Measurements from ENCODE around the gene PHKG1. TPM values are rescaled to one million over a fixed set of nuclear protein-coding genes. Genes with fewer than 3 reads are reported as not detected.
A peak's percentile ranks its signal among the peaks of the same experiment; 100 is the strongest.
"Not testable (repeated sequence)": the region's sequence is repeated elsewhere in the genome, so short reads cannot be mapped to it uniquely, and the experiment has no call there.

Gene PHKG1
- 1 to 10 TPM; 1.4 to 1.9 (median 1.8) TPM for total RNA-seq

GRCh38 chr7:56092789-56093531, at the start of gene PHKG1:
Gene PHKG1 (minus strand): TSS chr7:56092952. CDS start chr7:56088941, 4,011 bp downstream.
- peaks cover 5% of the 10 kb centered on the region for H3K36me3 Mint-ChIP-seq (ENCODE audit: insufficient read depth)
- H3K4me1 Mint-ChIP-seq (ENCODE audit: low read depth): no peaks in the 10 kb centered on the region
- ATAC-seq (no peak), DNase-seq (no peak)
- no peak within 1 kb of the TSS for H3K4me3 Mint-ChIP-seq
- no peaks in the 10 kb centered on the region for H3K27me3 Mint-ChIP-seq (ENCODE audit: low read depth)
- no peaks in the 10 kb centered on the region for H3K9me3 Mint-ChIP-seq

GRCh38 chr7:56131062-56131461, 38.3 kb upstream of the PHKG1 start:
- not testable (repeated sequence) for H3K4me1 Mint-ChIP-seq (ENCODE audit: low read depth); H3K9me3 Mint-ChIP-seq; H3K36me3 Mint-ChIP-seq (ENCODE audit: insufficient read depth); H3K4me3 Mint-ChIP-seq; ATAC-seq; H3K27me3 Mint-ChIP-seq (ENCODE audit: low read depth); DNase-seq

GRCh38 chr7:56127241-56127975, 34.7 kb upstream of the PHKG1 start:
- DNase-seq (no peak), ATAC-seq (no peak)
- Mint-ChIP-seq H3K36me3 (ENCODE audit: insufficient read depth) (no peaks in the 10 kb centered on the region), H3K9me3 (no peaks in the 10 kb centered on the region), H3K27me3 (ENCODE audit: low read depth) (peaks cover 2% of the 10 kb centered on the region), H3K4me3 (no peak overlapping the region), H3K4me1 (ENCODE audit: low read depth) (no peaks in the 10 kb centered on the region)

GRCh38 chr7:56125831-56126230, 33.1 kb upstream of the PHKG1 start:
- Mint-ChIP-seq H3K36me3 (ENCODE audit: insufficient read depth) (no peaks in the 10 kb centered on the region), H3K4me1 (ENCODE audit: low read depth) (no peaks in the 10 kb centered on the region), H3K9me3 (no peaks in the 10 kb centered on the region), H3K27me3 (ENCODE audit: low read depth) (peaks cover 2% of the 10 kb centered on the region), H3K4me3 (no peak overlapping the region)
- DNase-seq (no peak), ATAC-seq (no peak)

- H3K4me3 Mint-ChIP-seq: no peak overlapping the region
- H3K36me3 Mint-ChIP-seq (ENCODE audit: insufficient read depth): no peaks in the 10 kb centered on the region
- H3K4me1 Mint-ChIP-seq (ENCODE audit: low read depth): no peaks in the 10 kb centered on the region
- DNase-seq (no peak), ATAC-seq (no peak)
- no peaks in the 10 kb centered on the region for H3K9me3 Mint-ChIP-seq
- H3K27me3 Mint-ChIP-seq (ENCODE audit: low read depth): no peaks in the 10 kb centered on the region
These were observed 32.2 kb upstream of the PHKG1 start for GRCh38 chr7:56124981-56125380.

DNA sequence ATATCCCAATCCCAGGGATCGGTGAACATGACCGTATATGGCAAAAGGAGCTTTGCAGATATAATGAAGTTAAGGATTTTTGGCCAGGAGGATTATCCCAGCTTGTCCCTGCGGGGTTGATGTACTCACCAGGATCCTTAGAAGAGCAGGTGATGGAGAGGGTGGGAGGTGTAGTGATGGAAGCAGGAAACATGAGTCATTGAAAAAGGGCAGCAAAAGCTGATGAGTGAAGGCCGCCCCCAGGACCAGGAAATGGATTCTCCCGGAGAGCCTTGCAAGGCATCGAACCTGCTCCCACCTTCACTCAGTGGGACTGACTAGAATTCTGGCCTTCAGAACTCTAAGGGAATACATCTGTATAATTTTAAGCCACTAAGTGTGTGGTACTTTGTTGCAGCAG, 28.7 kb upstream of the PHKG1 start:
- no peaks in the 10 kb centered on the region for H3K36me3 Mint-ChIP-seq (ENCODE audit: insufficient read depth)
- H3K27me3 Mint-ChIP-seq (ENCODE audit: low read depth): peaks cover 16% of the 10 kb centered on the region
- no peaks in the 10 kb centered on the region for H3K9me3 Mint-ChIP-seq
- ATAC-seq (no peak), DNase-seq (no peak)
- no peaks in the 10 kb centered on the region for H3K4me1 Mint-ChIP-seq (ENCODE audit: low read depth)
- no peak overlapping the region for H3K4me3 Mint-ChIP-seq

DNA sequence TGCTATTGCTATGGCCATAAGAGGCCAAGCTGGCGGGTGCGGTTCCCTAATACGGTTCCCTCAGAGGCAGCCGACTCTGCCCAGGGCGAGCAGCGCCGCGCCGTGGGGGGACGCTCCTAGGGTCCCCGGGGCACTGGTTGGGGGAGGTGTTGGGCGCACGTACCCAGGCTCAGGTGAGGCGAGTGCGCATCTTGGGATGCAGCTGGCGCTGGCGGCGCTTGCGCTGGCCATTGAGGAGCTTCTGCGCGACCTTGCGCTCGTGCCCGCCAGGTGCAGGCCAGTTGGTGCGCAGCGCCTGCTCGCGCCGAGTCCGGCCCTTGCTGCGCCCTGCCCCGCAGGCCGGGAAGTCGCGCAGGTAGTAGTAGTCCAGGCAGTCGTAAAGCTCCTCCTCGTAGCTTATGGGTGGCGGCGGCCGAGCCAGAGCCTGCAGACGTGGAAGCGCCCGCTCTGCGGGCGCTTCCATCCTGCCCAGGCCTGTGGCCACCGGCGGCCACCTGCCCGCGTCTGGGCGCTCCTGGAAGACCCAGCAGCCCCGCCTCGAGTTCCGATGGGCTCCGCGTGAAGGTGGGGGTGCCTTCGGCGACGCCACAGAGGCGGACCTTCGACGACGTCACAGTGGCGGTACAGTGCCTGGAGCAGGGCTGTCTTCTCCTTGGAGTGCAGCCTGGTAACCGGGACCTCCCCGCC, 23.2 kb upstream of the PHKG1 start, which contains the start of gene NUPR2:
Gene NUPR2, minus strand, starts transcription at position 566 of the 687 bp plus-strand sequence. Its CDS starts 103 bp downstream, at position 463.
- Mint-ChIP-seq H3K36me3 (ENCODE audit: insufficient read depth) (no peaks in the 10 kb centered on the region), H3K4me1 (ENCODE audit: low read depth) (no peaks in the 10 kb centered on the region), H3K27me3 (ENCODE audit: low read depth) (peaks cover 25% of the 10 kb centered on the region), H3K4me3 (no peak within 1 kb of the TSS), H3K9me3 (no peaks in the 10 kb centered on the region)
- ATAC-seq (peak; percentile 28 to 30), DNase-seq (no peak)

GRCh38 chr7:56112244-56112643, 19.5 kb upstream of the PHKG1 start:
- H3K4me3 Mint-ChIP-seq; DNase-seq; H3K36me3 Mint-ChIP-seq (ENCODE audit: insufficient read depth); H3K4me1 Mint-ChIP-seq (ENCODE audit: low read depth); H3K9me3 Mint-ChIP-seq; ATAC-seq: not testable (repeated sequence)
- H3K27me3 Mint-ChIP-seq (ENCODE audit: low read depth): peaks cover 15% of the 10 kb centered on the region

DNA sequence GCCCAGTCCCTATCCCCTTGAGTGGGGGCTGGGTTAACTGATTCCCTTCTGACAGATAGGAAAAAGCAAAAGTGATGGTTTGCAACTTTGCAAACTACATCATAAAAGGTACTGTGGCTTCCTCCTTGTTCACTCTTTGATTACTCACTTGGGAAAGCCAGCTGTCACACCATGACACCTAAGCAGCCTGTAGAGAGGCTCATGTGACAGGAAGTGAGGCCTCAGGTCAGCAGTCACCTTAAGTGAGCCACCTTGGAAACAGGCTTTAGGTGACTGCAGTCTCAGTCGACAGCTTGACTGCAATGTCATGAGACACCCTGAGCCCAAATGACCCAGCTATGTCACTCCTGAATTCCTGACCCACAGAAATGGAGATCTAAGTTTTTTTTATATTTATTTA, 17.9 kb upstream of the PHKG1 start:
- peaks cover 18% of the 10 kb centered on the region for H3K4me1 Mint-ChIP-seq (ENCODE audit: low read depth)
- H3K4me3 Mint-ChIP-seq: no peak overlapping the region
- H3K27me3 Mint-ChIP-seq (ENCODE audit: low read depth): peaks cover 6% of the 10 kb centered on the region
- DNase-seq: no peak
- peaks cover 4% of the 10 kb centered on the region for H3K36me3 Mint-ChIP-seq (ENCODE audit: insufficient read depth)
- ATAC-seq: no peak
- no peaks in the 10 kb centered on the region for H3K9me3 Mint-ChIP-seq

GRCh38 chr7:56107954-56108258, 15.2 kb upstream of the PHKG1 start:
- Mint-ChIP-seq H3K4me3 (peak overlapping the region; percentile 98), H3K4me1 (ENCODE audit: low read depth) (peaks cover 34% of the 10 kb centered on the region), H3K9me3 (no peaks in the 10 kb centered on the region), H3K27me3 (ENCODE audit: low read depth) (no peaks in the 10 kb centered on the region), H3K36me3 (ENCODE audit: insufficient read depth) (peaks cover 14% of the 10 kb centered on the region)
- ATAC-seq (no peak), DNase-seq (no peak)

DNA sequence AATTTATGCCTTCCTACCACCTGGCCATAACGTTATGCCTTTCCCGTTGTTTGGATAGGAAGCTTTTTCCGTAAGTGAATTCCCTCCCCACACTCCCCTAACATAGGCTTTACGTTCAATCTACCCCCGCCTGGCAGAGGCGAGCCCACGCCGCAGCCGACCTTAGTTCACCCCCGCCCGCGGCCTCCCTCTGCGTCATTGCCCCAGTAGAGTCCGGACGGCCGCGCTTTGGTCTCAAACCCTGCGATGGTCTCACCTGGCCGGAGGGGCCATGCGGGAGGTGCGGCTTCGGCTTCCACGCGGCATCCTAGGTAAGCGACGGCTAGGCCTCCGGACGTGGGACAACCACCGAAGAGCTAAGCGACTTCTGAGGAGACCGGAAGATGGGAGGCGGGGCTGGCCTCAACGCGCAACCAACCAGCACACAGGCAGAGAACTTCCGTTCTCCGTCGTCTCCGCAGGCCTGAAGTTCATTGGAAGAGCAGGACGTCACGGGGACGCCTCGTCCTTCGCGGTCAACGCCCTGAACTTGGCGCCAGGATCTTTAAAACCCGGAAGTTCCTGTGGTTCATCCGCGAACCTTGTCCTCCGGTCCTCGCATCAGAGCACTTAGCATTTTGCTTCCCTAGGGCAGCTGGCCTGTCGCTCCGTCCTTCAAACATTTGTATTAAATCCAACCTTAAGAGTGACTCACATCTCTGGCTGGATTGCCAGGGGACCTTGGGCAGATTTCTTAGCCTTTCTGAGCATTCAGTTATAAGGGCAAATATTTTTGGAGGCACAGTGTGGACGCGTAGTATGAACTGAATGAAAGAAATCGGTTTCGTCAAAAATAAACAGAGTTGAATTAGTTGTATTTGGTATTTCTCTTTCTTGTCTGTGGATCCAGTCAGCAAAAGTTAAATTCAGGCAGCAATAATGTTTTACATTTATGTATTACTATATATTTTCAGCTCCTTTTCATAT, 13.6 kb upstream of the PHKG1 start, which contains the start of gene CHCHD2:
Gene CHCHD2, minus strand, starts transcription at position 369 of the 966 bp plus-strand sequence. Its CDS starts 63 bp downstream, at position 306.
- peaks cover 34% of the 10 kb centered on the region for H3K4me1 Mint-ChIP-seq (ENCODE audit: low read depth)
- peaks cover 22% of the 10 kb centered on the region for H3K36me3 Mint-ChIP-seq (ENCODE audit: insufficient read depth)
- peak; percentile 99 for ATAC-seq

GRCh38 chr7:56105508-56105907, 12.8 kb upstream of the PHKG1 start:
- no peak for DNase-seq
- peaks cover 34% of the 10 kb centered on the region for H3K4me1 Mint-ChIP-seq (ENCODE audit: low read depth)
- peak overlapping the region; percentile 98 for H3K4me3 Mint-ChIP-seq
- peaks cover 29% of the 10 kb centered on the region for H3K36me3 Mint-ChIP-seq (ENCODE audit: insufficient read depth)
- ATAC-seq: peak in 1 of 2 donors; percentile 16
- no peaks in the 10 kb centered on the region for H3K9me3 Mint-ChIP-seq
- H3K27me3 Mint-ChIP-seq (ENCODE audit: low read depth): no peaks in the 10 kb centered on the region

More for the DNA sequence above, 13.6 kb upstream of the PHKG1 start, which contains the start of gene CHCHD2:
- H3K9me3 Mint-ChIP-seq: no peaks in the 10 kb centered on the region
- DNase-seq: peak; percentile 87
- no peaks in the 10 kb centered on the region for H3K27me3 Mint-ChIP-seq (ENCODE audit: low read depth)
- H3K4me3 Mint-ChIP-seq: peak within 1 kb of the TSS; percentile 98

DNA sequence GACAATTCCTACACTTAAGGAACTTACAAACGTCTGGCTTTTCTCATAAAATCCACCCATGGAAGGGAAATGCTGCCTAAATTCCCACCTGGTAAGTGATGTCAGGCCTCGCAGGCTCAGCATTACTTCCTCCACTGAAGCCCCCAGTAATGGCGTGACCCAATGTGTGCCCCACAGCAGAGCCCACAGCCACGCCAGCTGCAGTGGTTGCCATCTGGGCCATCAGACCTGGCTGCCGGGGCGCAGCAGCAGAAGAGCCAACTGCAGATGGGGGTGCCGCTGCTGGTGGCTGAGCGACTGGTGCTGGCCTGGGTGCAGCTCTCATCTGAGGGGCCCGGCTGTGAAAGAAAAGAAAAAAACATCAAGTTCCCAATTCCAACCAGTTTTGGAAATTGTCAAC, 11.4 kb upstream of the PHKG1 start:
- not testable (repeated sequence) for H3K9me3 Mint-ChIP-seq; DNase-seq; ATAC-seq; H3K27me3 Mint-ChIP-seq (ENCODE audit: low read depth)
- H3K4me1 Mint-ChIP-seq (ENCODE audit: low read depth): peaks cover 34% of the 10 kb centered on the region
- H3K36me3 Mint-ChIP-seq (ENCODE audit: insufficient read depth): peaks cover 35% of the 10 kb centered on the region
- peak overlapping the region; percentile 98 for H3K4me3 Mint-ChIP-seq
